ENCODE data around the gene B9D2.

Gene B9D2

DNA sequence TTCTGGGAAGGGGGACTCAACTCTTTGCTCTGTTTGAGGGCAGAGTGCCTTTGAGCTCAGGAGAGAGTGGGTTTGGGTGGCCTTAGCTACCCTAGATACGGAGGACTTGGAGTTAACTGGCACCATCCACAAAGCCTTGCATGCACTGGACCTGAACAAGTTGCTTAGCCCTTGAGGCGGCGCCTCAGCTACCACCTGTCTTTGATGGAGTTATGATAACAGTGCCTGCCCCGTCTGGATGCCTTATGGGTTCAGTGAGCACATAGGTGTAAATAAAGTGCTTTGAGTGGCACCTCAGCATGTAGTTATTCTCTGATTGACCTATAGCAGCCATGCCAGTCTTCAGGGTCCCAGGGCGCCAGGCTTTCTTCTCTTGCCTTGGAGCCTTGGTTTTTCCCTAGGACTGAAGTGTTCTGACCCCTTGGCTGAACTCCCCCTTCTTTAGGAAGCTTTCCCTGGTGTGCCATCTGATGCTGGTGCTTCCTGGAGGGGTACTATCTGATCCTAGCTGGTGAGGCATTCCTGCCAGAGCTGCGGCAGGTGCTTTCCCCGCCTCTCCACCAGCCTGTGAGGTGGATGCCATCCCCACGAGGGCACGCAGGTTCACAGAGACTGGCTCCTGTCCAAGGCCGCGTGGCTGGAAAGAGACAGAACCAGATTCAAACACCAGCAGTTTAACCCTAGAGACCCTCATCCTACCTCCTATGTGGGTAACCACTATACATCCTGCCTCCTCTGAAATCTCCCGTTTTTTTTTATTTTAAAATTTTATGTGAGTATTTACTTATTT lies 39.4 kb upstream of the B9D2 start:
- no peaks in the 10 kb centered on the region; a peak in 1 of 3 replicates for H3K36me3 ChIP-seq (ENCODE audit: control insufficient read depth in 2 of 2, insufficient read depth in 1 of 2, low read length in 2 of 2)
- POLR2A ChIA-PET: no interaction called here
- H3K9me3 ChIP-seq (ENCODE audit: control insufficient read depth, insufficient read depth, low read depth, low read length): no peaks in the 10 kb centered on the region
- CTCF ChIA-PET: interaction anchor here (0.8 to 1.2 kb wide), 2 partner anchors 29 to 168 kb away, joined by 3 to 5 read pairs; no protein-coding TSS in a partner anchor
- peaks cover 7% of the 10 kb centered on the region; the same call in 1 of the 2 replicates for H3K4me1 ChIP-seq (ENCODE audit: control insufficient read depth, insufficient read depth, low read length)
- no peak overlapping the region for H3K27ac ChIP-seq (ENCODE audit: extremely low read depth, low read depth, low read length)
- no peak overlapping the region for H3K4me3 ChIP-seq (ENCODE audit: low read depth, low read length)
- TF ChIP-seq ZNF544 (tag by site-specific recombination; IDR thresholded peaks at IDR 0.05): no peak
- TF ChIP-seq ZNF501 (tag by site-specific recombination; IDR thresholded peaks at IDR 0.05): no peak
- TF ChIP-seq ZNF549 (tag by site-specific recombination; IDR thresholded peaks at IDR 0.05): no peak
- no peak for TF ChIP-seq KLF9 (tag by site-specific recombination; IDR thresholded peaks at IDR 0.05; ENCODE audit: low read depth)
- TF ChIP-seq, protein P1, sequence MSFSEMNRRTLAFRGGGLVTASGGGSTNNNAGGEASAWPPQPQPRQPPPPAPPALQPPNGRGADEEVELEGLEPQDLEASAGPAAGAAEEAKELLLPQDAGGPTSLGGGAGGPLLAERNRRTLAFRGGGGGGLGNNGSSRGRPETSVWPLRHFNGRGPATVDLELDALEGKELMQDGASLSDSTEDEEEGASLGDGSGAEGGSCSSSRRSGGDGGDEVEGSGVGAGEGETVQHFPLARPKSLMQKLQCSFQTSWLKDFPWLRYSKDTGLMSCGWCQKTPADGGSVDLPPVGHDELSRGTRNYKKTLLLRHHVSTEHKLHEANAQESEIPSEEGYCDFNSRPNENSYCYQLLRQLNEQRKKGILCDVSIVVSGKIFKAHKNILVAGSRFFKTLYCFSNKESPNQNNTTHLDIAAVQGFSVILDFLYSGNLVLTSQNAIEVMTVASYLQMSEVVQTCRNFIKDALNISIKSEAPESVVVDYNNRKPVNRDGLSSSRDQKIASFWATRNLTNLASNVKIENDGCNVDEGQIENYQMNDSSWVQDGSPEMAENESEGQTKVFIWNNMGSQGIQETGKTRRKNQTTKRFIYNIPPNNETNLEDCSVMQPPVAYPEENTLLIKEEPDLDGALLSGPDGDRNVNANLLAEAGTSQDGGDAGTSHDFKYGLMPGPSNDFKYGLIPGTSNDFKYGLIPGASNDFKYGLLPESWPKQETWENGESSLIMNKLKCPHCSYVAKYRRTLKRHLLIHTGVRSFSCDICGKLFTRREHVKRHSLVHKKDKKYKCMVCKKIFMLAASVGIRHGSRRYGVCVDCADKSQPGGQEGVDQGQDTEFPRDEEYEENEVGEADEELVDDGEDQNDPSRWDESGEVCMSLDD (tag by site-specific recombination; IDR thresholded peaks at IDR 0.05): no peak
- TF ChIP-seq SCRT2 (tag by site-specific recombination; IDR thresholded peaks at IDR 0.05): no peak
- no peak for TF ChIP-seq KLF1 (tag by site-specific recombination; IDR thresholded peaks at IDR 0.05)
- TF ChIP-seq, protein P2, sequence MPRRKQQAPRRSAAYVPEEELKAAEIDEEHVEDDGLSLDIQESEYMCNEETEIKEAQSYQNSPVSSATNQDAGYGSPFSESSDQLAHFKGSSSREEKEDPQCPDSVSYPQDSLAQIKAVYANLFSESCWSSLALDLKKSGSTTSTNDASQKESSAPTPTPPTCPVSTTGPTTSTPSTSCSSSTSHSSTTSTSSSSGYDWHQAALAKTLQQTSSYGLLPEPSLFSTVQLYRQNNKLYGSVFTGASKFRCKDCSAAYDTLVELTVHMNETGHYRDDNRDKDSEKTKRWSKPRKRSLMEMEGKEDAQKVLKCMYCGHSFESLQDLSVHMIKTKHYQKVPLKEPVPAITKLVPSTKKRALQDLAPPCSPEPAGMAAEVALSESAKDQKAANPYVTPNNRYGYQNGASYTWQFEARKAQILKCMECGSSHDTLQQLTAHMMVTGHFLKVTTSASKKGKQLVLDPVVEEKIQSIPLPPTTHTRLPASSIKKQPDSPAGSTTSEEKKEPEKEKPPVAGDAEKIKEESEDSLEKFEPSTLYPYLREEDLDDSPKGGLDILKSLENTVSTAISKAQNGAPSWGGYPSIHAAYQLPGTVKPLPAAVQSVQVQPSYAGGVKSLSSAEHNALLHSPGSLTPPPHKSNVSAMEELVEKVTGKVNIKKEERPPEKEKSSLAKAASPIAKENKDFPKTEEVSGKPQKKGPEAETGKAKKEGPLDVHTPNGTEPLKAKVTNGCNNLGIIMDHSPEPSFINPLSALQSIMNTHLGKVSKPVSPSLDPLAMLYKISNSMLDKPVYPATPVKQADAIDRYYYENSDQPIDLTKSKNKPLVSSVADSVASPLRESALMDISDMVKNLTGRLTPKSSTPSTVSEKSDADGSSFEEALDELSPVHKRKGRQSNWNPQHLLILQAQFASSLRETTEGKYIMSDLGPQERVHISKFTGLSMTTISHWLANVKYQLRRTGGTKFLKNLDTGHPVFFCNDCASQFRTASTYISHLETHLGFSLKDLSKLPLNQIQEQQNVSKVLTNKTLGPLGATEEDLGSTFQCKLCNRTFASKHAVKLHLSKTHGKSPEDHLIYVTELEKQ (tag by site-specific recombination; IDR thresholded peaks at IDR 0.05; ENCODE audit: borderline replicate concordance): no peak
- TF ChIP-seq SETDB1 (IDR thresholded peaks at IDR 0.05; ENCODE audit: insufficient read length, low read length): no peak
- TF ChIP-seq KLF8 (tag by site-specific recombination; IDR thresholded peaks at IDR 0.05): no peak
- no peak for TF ChIP-seq ZNF670 (tag by site-specific recombination; IDR thresholded peaks at IDR 0.05; ENCODE audit: low read depth)
- TF ChIP-seq, protein P3, sequence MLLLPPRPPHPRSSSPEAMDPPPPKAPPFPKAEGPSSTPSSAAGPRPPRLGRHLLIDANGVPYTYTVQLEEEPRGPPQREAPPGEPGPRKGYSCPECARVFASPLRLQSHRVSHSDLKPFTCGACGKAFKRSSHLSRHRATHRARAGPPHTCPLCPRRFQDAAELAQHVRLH (tag by site-specific recombination; IDR thresholded peaks at IDR 0.05): no peak
- TF ChIP-seq ZNF837 (tag by site-specific recombination; IDR thresholded peaks at IDR 0.05): no peak
- TF ChIP-seq, protein P4, sequence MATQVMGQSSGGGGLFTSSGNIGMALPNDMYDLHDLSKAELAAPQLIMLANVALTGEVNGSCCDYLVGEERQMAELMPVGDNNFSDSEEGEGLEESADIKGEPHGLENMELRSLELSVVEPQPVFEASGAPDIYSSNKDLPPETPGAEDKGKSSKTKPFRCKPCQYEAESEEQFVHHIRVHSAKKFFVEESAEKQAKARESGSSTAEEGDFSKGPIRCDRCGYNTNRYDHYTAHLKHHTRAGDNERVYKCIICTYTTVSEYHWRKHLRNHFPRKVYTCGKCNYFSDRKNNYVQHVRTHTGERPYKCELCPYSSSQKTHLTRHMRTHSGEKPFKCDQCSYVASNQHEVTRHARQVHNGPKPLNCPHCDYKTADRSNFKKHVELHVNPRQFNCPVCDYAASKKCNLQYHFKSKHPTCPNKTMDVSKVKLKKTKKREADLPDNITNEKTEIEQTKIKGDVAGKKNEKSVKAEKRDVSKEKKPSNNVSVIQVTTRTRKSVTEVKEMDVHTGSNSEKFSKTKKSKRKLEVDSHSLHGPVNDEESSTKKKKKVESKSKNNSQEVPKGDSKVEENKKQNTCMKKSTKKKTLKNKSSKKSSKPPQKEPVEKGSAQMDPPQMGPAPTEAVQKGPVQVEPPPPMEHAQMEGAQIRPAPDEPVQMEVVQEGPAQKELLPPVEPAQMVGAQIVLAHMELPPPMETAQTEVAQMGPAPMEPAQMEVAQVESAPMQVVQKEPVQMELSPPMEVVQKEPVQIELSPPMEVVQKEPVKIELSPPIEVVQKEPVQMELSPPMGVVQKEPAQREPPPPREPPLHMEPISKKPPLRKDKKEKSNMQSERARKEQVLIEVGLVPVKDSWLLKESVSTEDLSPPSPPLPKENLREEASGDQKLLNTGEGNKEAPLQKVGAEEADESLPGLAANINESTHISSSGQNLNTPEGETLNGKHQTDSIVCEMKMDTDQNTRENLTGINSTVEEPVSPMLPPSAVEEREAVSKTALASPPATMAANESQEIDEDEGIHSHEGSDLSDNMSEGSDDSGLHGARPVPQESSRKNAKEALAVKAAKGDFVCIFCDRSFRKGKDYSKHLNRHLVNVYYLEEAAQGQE (tag by site-specific recombination; IDR thresholded peaks at IDR 0.05): no peak
- no peak for TF ChIP-seq KLF7 (tag by site-specific recombination; IDR thresholded peaks at IDR 0.05; ENCODE audit: borderline replicate concordance)
- TF ChIP-seq, protein P5, sequence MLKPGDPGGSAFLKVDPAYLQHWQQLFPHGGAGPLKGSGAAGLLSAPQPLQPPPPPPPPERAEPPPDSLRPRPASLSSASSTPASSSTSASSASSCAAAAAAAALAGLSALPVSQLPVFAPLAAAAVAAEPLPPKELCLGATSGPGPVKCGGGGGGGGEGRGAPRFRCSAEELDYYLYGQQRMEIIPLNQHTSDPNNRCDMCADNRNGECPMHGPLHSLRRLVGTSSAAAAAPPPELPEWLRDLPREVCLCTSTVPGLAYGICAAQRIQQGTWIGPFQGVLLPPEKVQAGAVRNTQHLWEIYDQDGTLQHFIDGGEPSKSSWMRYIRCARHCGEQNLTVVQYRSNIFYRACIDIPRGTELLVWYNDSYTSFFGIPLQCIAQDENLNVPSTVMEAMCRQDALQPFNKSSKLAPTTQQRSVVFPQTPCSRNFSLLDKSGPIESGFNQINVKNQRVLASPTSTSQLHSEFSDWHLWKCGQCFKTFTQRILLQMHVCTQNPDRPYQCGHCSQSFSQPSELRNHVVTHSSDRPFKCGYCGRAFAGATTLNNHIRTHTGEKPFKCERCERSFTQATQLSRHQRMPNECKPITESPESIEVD (tag by site-specific recombination; IDR thresholded peaks at IDR 0.05): no peak
- TF ChIP-seq ZNF658 (tag by site-specific recombination; IDR thresholded peaks at IDR 0.05): no peak
- no peak for TF ChIP-seq ZNF843 (tag by site-specific recombination; IDR thresholded peaks at IDR 0.05)
- no peak for TF ChIP-seq ZNF76 (tag by site-specific recombination; IDR thresholded peaks at IDR 0.05; ENCODE audit: borderline replicate concordance, low read depth)
- no peak for TF ChIP-seq ZNF560 (tag by site-specific recombination; IDR thresholded peaks at IDR 0.05; ENCODE audit: borderline replicate concordance)
